GM03348 (cell line): ENCODE results near the gene PDAP1.
"Not testable (repeated sequence)": the region's sequence is repeated elsewhere in the genome, so short reads cannot be mapped to it uniquely, and the experiment has no call there.

Experiments used
- DNase-seq: peaks from one replicate; pipeline ENCODE4 v3.0.0; 2012; ENCODE audit warnings: low spot score

Gene PDAP1

GRCh38 chr7:99424932-99425730, 16.7 kb upstream of the PDAP1 start:
- no peak for DNase-seq

GRCh38 chr7:99422625-99423024, 14.2 kb upstream of the PDAP1 start:
- no peak for DNase-seq

- DNase-seq, result no peak
Observed at GRCh38 chr7:99422186-99422585, 13.8 kb upstream of the PDAP1 start.

GRCh38 chr7:99420986-99421385, 12.6 kb upstream of the PDAP1 start:
- DNase-seq, result no peak

- DNase-seq, result no peak
Observed at GRCh38 chr7:99420213-99420612, 11.8 kb upstream of the PDAP1 start.

- no peak for DNase-seq
Observed at GRCh38 chr7:99419323-99420021, 11.1 kb upstream of the PDAP1 start.

- no peak for DNase-seq
Observed at GRCh38 chr7:99418260-99418659, 9.9 kb upstream of the PDAP1 start.

GRCh38 chr7:99415513-99416127, 7.2 kb upstream of the PDAP1 start:
- not testable (repeated sequence) for DNase-seq

- DNase-seq, result no peak
Observed at GRCh38 chr7:99410635-99411034, 2.2 kb upstream of the PDAP1 start.

- no peak for DNase-seq
Observed at GRCh38 chr7:99409806-99410205, 1.4 kb upstream of the PDAP1 start.

GRCh38 chr7:99409192-99409572, 785 bp upstream of the PDAP1 start:
- DNase-seq, result no peak

- DNase-seq, result peak; percentile 88
Observed at GRCh38 chr7:99407872-99408378, 472 bp downstream of the PDAP1 start.

- DNase-seq, result no peak
Observed at GRCh38 chr7:99406557-99406956, 1.8 kb downstream of the PDAP1 start.

GRCh38 chr7:99404977-99405320, 3.4 kb downstream of the PDAP1 start:
- DNase-seq, result no peak

GRCh38 chr7:99404235-99404976, 4.0 kb downstream of the PDAP1 start:
- DNase-seq, result peak; percentile 41

- DNase-seq, result no peak
Observed at GRCh38 chr7:99403764-99404163, 4.6 kb downstream of the PDAP1 start.

GRCh38 chr7:99402854-99403253, 5.5 kb downstream of the PDAP1 start:
- no peak for DNase-seq

GRCh38 chr7:99399597-99399996, 8.8 kb downstream of the PDAP1 start:
- no peak for DNase-seq

- no peak for DNase-seq
Observed at GRCh38 chr7:99398891-99399445, 9.4 kb downstream of the PDAP1 start.

GRCh38 chr7:99397297-99397983, 11.0 kb downstream of the PDAP1 start:
- no peak for DNase-seq
